CD4-positive, alpha-beta T cell treated with Interleukin-17A for 4 hours (primary cell): ENCODE data around the gene FDX2.
"Not testable (repeated sequence)": the region's sequence is repeated elsewhere in the genome, so short reads cannot be mapped to it uniquely, and the experiment has no call there.

ENCODE experiments used
- DNase-seq: peaks from one replicate; pipeline ENCODE4 v3.0.0-alpha.2; 2020; ENCODE audit warnings: mixed read lengths

Gene FDX2

DNA sequence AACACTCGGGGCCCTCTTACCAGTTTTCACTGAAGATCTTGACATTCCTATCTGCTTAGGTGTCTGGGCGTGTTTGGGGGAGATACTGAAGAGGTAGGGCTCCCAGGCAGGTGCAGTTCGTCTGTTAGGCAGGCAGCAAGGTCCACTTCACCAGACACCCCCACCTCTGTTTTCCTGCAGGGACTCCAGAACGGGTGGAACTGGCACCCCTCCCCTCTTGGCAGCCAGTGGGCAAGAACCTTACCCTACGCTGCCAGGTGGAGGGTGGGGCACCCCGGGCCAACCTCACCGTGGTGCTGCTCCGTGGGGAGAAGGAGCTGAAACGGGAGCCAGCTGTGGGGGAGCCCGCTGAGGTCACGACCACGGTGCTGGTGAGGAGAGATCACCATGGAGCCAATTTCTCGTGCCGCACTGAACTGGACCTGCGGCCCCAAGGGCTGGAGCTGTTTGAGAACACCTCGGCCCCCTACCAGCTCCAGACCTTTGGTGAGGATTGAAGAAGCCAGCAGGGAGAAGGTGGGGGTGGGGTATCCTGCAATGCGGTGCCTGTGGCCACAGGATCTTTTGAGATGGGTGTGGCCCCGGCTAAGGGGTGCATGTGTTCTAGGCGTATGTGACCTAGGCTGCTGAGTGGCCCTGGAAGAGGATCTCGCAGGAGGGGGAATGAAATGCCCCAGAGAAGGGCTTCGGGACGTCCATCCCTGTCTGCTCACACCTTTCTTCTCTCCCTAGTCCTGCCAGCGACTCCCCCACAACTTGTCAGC lies 32.3 kb downstream of the FDX2 start:
- DNase-seq, result no peak

- DNase-seq, result not testable (repeated sequence)
Observed at GRCh38 chr19:10282043-10282442, 33.8 kb downstream of the FDX2 start.

GRCh38 chr19:10279737-10280442 lies 35.9 kb downstream of the FDX2 start:
- DNase-seq, result no peak

DNA sequence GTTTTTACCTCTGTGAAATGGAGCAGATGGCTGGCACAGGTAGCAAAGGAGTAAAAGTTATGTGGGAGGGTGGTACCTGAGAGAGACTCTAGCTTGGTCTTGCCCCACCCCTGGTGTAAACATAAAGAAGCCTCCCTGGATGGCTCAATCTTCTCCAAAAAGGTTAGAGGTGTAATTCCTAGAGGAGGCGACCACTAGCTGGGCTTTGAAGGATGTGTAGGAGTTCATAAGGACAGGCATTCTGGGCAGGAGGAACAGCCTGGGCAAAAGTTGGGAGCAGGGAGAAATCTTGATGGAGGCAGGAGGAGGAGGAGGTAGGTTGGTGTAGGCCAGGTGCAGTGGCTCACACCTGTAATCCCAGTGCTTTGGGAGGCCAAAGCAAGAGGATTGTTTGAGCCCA lies 36.9 kb downstream of the FDX2 start:
- no peak for DNase-seq

- DNase-seq, result no peak
Observed at GRCh38 chr19:10277795-10278589, 37.8 kb downstream of the FDX2 start.

DNA sequence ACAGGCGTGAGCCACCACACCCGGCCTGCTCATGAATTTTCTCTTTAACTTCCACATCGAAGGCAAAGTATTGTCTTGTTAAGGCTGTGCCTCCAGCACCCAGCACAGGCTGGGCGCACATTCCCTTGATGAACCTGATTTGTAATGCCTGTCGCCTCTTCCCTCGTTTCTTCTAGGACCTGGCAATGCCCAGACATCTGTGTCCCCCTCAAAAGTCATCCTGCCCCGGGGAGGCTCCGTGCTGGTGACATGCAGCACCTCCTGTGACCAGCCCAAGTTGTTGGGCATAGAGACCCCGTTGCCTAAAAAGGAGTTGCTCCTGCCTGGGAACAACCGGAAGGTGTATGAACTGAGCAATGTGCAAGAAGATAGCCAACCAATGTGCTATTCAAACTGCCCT lies 41.2 kb downstream of the FDX2 start:
- DNase-seq, result no peak

- DNase-seq, result peak; percentile 28
Observed at GRCh38 chr19:10271543-10272086, 44.2 kb downstream of the FDX2 start.

DNA sequence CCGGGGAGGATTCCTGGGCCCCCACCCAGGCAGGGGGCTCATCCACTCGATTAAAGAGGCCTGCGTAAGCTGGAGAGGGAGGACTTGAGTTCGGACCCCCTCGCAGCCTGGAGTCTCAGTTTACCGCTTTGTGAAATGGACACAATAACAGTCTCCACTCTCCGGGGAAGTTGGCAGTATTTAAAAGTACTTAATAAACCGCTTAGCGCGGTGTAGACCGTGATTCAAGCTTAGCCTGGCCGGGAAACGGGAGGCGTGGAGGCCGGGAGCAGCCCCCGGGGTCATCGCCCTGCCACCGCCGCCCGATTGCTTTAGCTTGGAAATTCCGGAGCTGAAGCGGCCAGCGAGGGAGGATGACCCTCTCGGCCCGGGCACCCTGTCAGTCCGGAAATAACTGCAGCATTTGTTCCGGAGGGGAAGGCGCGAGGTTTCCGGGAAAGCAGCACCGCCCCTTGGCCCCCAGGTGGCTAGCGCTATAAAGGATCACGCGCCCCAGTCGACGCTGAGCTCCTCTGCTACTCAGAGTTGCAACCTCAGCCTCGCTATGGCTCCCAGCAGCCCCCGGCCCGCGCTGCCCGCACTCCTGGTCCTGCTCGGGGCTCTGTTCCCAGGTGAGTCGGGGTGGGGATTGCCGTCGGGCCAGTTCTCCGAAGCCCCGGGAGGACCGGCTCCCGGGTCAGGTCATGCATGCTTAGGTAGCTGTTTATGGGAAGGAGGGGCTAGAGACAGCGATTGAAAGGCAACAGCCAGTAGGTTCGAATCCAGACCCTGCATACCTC lies 45.0 kb downstream of the FDX2 start, which contains the start of gene ICAM1:
Gene ICAM1 (plus strand): TSS at position 505 of the 779 bp plus-strand sequence. CDS start 40 bp downstream, at position 545.
- peak; percentile 77 for DNase-seq

DNA sequence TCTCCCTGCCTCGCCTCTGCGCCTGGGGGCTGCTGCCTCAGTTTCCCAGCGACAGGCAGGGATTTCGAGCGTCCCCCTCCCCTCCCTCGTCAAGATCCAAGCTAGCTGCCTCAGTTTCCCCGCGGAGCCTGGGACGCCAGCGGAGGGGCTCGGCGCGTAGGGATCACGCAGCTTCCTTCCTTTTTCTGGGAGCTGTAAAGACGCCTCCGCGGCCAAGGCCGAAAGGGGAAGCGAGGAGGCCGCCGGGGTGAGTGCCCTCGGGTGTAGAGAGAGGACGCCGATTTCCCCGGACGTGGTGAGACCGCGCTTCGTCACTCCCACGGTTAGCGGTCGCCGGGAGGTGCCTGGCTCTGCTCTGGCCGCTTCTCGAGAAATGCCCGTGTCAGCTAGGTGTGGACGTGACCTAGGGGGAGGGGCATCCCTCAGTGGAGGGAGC lies 45.6 kb downstream of the FDX2 start:
- DNase-seq, result peak; percentile 70

DNA sequence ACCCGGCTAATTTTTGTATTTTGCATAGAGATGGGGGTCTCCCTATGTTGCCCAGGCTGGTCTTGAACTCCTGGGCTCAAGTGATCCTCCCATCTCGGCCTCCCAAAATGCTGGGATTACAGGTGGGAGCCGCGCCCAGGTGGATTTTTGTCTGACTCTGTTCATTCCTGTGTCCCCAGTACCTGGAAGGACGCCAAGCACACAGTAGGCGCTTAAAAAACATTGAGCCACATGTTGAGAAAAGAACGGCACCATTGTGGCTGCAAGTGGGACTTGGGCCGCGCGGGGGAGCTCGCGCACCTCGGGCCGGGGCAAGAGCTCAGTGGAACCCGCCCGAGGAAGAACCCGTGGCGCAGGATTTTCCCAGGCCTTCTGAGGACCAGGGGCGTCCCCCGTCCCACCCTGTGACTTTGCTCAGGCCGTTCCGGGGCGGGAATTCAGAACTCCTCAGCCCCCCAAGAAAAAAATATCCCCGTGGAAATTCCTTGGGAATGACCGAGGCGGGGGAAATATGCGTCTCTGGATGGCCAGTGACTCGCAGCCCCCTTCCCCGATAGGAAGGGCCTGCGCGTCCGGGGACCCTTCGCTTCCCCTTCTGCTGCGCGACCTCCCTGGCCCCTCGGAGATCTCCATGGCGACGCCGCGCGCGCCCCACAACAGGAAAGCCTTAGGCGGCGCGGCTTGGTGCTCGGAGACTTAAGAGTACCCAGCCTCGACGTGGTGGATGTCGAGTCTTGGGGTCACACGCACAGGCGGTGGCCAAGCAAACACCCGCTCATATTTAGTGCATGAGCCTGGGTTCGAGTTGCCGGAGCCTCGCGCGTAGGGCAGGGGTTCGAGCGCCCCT lies 46.3 kb downstream of the FDX2 start:
- peak; percentile 91 for DNase-seq

DNA sequence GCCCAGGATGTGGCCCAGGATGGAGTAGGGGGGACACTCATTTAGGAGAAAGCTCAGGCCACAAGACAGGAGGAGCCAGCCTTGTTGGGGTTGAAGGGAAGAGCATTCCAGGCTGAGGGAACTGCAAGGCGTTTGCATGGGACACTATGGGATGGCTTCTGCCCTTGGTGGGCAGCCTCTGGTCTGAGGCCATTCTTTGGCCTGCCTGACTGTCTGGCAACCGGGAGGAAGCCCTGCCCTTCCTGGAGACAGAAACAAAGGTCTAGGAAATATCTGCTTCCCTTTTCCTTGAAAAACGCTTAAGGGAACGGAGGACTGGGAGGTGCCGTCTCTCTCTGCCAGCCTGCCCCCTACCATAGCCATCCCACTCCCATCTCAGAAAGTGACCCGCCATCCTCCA lies 47.7 kb downstream of the FDX2 start:
- DNase-seq, result no peak

DNA sequence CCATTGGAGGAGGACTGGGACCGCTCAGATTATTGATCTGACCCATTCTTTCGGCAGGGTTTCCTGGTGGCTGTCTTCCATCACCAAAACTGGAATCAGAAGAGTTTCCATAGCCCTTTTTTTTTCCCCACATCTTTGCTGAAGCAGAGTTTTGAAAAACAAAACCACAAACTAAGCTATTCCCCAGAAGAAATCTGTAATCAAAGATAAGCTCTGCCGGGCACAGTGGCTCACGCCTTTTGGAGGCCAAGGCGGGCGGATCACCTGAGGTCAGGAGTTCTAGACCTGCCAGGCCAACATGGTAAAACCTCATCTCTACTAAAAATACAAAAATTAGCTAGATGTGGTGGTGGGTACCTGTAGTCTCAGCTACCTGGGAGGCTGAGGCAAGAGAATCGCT lies 49.1 kb downstream of the FDX2 start:
- DNase-seq, result no peak

DNA sequence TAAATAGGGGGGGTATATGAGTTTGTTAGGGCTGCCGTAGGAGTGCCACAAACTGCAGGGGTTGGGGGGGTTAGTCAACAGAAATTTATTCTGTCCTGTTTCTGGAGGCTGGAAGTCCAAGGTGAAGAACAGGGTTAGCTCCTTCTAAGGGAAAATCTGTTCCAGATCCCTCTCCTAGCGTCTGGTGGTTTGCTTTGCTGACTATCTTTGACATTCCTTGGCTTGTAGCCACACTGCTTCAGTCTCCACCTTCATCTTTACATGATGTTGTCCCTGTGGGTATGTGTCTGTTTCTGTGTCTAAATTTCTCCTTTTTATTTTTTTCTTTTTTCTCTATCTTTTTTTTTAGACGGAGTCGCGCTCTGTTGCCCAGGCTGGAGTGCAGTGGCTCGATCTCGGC lies 53.0 kb downstream of the FDX2 start:
- DNase-seq, result no peak

DNA sequence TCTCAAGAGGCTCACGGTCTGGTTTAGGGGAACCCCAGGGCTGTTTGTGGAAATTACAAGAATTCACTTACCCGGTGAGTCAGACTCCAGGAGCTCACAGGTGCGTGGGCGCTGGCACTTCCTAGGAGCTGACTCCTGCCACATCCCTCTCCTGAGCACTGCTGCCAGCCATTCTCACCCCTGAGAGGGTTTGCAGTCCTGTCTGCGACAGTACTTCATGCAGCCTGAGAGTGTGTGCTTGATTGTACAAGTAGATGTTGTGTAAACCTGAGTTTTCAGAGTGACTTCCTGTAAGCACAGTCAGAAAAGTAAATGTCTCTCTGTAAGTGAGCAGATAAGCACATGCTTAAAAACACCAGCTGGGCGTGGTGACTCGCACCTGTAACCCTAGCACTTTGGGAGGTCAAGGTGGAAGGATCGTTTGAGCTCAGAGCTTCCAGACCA lies 55.7 kb downstream of the FDX2 start:
- peak; percentile 19 for DNase-seq
